Loucy (cell line): ENCODE measurements around the gene CDKN1C.

Source experiments
- EZH2phosphoT487 ChIP-seq: fragments of 200-600 bp; IDR thresholded peaks from 2 replicates; pipeline ENCODE4 v1.6.1; 2018; ENCODE audit warnings: antibody characterized with exemption, mild to moderate bottlenecking, moderate library complexity, borderline replicate concordance
- TF ChIP-seq, protein P1 (sequence below): fragments of 200-600 bp; sonication (generic); conservative IDR thresholded peaks from 2 replicates; pipeline ENCODE4 v1.5.1; 2014; ENCODE audit warnings: mild to moderate bottlenecking, antibody characterized with exemption, low read length

DNA sequence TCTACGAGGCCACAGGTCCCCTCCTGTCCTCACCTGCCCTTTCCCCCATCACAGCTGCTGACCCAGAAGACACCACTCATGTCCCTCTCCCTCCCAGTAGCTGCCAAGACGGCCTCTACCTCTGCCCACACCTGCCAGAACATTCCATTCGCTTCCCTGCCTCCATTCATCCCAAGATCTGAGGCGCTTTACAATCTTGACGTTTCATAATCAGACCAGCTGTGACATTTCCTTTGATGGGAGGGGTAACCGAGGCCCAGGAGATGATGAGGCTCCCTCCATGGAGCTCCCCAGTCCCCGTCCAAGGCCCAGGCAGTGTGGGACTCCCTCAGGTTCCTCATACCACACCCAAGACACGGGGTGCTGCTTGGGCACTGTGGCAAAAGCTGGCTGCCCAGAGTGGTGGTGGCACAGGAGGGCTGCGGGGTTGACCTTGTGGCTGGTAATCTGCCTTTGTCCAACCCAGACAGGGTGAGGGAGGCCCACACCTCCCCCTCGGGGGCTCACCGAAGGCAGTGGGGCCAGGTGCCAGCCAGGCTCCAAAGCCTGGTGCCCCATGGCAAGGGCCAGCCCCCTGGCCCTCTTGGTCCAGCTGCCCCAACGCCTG is 26.3 kb upstream of the CDKN1C start:
- TF ChIP-seq, protein P1, sequence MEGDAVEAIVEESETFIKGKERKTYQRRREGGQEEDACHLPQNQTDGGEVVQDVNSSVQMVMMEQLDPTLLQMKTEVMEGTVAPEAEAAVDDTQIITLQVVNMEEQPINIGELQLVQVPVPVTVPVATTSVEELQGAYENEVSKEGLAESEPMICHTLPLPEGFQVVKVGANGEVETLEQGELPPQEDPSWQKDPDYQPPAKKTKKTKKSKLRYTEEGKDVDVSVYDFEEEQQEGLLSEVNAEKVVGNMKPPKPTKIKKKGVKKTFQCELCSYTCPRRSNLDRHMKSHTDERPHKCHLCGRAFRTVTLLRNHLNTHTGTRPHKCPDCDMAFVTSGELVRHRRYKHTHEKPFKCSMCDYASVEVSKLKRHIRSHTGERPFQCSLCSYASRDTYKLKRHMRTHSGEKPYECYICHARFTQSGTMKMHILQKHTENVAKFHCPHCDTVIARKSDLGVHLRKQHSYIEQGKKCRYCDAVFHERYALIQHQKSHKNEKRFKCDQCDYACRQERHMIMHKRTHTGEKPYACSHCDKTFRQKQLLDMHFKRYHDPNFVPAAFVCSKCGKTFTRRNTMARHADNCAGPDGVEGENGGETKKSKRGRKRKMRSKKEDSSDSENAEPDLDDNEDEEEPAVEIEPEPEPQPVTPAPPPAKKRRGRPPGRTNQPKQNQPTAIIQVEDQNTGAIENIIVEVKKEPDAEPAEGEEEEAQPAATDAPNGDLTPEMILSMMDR = no peak
- TF ChIP-seq EZH2phosphoT487 = no peak
